ENCODE data around the gene KCNIP1. TPM values are rescaled to one million over a fixed set of nuclear protein-coding genes. Genes with fewer than 3 reads are reported as not detected.

Gene KCNIP1
- total and polyA plus RNA-seq, 2 experiments from 2014 or later = 0.43 to 0.80 TPM

DNA sequence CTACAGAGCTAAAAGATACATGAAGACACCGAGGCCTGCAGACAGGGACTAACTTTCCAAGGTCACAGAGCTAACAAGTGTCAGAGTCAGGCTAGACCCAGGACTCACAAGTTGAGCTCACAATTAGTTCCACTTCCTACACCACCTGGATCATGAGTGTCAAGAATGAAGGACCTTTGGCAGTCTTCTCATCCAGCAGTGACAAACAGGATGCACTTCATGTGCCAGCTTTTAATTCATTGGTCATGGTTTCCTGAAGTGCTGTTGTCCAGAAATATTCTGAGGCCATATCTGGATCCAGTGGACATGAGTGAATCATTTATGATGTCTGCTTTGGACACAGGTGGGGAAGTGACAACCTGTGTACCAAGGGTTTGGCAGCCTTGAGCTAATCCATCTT lies 77.4 kb downstream of the KCNIP1 start:
- H2AFZ ChIP-seq = no peak overlapping the region
- no peak overlapping the region for H3K4me2 ChIP-seq
- H3K4me1 ChIP-seq (ENCODE audit: insufficient read depth) = no peaks in the 10 kb centered on the region
- H3K9me3 ChIP-seq (ENCODE audit: low read depth) = no peaks in the 10 kb centered on the region
- H3K79me2 ChIP-seq = no peaks in the 10 kb centered on the region
- no peaks in the 10 kb centered on the region for H3K27me3 ChIP-seq
- H3K9me2 ChIP-seq (replicated peaks; ENCODE audit: insufficient read depth) = no peaks in the 10 kb centered on the region
- H4K20me1 ChIP-seq (ENCODE audit: insufficient read depth, poor library complexity, severe bottlenecking) = no peaks in the 10 kb centered on the region
- no peak overlapping the region for H3K27ac ChIP-seq
- H3K36me3 ChIP-seq (replicated peaks; ENCODE audit: insufficient read depth, low read depth) = no peaks in the 10 kb centered on the region
- DNase-seq (ENCODE audit: low spot score) = no peak
- H3K4me3 ChIP-seq = no peak overlapping the region
- no peak for TF ChIP-seq EZH2 (IDR thresholded peaks at IDR 0.05; ENCODE audit: borderline replicate concordance)
- TF ChIP-seq, protein P1, sequence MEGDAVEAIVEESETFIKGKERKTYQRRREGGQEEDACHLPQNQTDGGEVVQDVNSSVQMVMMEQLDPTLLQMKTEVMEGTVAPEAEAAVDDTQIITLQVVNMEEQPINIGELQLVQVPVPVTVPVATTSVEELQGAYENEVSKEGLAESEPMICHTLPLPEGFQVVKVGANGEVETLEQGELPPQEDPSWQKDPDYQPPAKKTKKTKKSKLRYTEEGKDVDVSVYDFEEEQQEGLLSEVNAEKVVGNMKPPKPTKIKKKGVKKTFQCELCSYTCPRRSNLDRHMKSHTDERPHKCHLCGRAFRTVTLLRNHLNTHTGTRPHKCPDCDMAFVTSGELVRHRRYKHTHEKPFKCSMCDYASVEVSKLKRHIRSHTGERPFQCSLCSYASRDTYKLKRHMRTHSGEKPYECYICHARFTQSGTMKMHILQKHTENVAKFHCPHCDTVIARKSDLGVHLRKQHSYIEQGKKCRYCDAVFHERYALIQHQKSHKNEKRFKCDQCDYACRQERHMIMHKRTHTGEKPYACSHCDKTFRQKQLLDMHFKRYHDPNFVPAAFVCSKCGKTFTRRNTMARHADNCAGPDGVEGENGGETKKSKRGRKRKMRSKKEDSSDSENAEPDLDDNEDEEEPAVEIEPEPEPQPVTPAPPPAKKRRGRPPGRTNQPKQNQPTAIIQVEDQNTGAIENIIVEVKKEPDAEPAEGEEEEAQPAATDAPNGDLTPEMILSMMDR (IDR thresholded peaks at IDR 0.05; ENCODE audit: poor library complexity) = no peak
- TF ChIP-seq EZH2phosphoT487 (IDR thresholded peaks at IDR 0.05; ENCODE audit: low read depth, severe bottlenecking, unreplicated experiment) = no peak
- 88% methylated on average over 1 of the region's 1 CpG for WGBS (ENCODE audit: low lambda C conversion rate, missing lambda C conversion rate)

DNA sequence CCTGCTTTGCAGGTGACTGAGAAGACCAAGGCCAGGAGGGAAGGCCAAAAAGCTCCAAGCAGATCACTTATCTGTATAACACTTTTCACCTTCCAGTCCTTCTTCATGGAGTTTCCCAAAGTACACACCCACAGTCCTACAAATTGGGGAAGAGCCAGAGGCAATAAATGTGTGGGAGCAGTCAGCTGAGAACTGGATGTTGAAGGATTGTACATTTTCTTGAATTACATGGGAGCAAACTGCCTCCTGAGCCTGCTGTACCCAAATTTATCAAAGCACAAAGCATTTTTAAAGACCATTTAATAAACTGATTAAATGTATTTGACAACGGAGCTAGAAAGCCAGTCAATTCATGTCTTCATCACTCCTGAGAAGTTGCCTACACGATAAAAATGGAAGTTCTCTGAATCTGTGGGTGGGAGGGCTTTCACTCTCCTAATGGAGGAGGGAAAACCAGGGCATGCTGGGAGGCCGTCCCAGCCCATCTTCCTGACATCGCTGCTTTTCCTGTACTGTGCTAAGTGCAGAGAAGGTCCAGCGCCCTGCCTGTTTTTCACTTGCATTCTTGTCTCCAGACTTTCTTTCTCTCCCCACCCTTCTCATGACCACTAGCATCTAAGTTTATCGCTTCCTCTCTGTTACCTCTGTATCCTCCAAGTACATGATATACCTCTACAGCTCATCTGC lies 79.0 kb downstream of the KCNIP1 start:
- Histone ChIP-seq H3K36me3 (replicated peaks; ENCODE audit: insufficient read depth, low read depth) (no peaks in the 10 kb centered on the region), H3K27me3 (no peaks in the 10 kb centered on the region), H3K79me2 (no peaks in the 10 kb centered on the region), H3K4me3 (no peak overlapping the region), H3K9me3 (ENCODE audit: low read depth) (no peaks in the 10 kb centered on the region), H3K4me1 (ENCODE audit: insufficient read depth) (no peaks in the 10 kb centered on the region), H4K20me1 (ENCODE audit: insufficient read depth, poor library complexity, severe bottlenecking) (no peaks in the 10 kb centered on the region), H3K4me2 (no peak overlapping the region), H3K9me2 (replicated peaks; ENCODE audit: insufficient read depth) (no peaks in the 10 kb centered on the region), H3K27ac (no peak overlapping the region), H2AFZ (no peak overlapping the region)
- WGBS (ENCODE audit: low lambda C conversion rate, missing lambda C conversion rate) = 90% methylated on average over 6 of the region's 6 CpGs
- DNase-seq (ENCODE audit: low spot score) = no peak
- TF ChIP-seq, protein P1 (IDR thresholded peaks at IDR 0.05; ENCODE audit: poor library complexity) = no peak
- TF ChIP-seq EZH2phosphoT487 (IDR thresholded peaks at IDR 0.05; ENCODE audit: low read depth, severe bottlenecking, unreplicated experiment) (no peak), EZH2 (IDR thresholded peaks at IDR 0.05; ENCODE audit: borderline replicate concordance) (no peak)

DNA sequence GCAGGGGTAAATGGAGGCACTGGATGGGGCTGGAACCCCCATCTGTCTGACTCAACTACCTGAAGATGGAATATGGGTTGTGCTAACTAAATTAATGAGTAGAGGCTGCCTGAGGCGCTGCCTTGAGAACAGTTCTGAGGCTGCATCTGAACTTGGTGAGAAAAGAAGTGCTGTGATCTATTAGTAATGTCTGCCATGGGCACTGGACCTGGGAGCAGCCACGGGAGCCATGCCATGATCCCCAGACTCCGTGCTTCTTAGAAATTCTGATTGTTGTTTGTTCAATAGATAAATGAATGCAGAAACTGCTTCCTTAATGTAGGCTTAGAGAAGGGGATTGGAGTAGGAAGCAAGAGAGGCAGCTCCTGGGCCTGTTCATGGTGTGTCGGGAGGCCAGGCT lies 80.2 kb downstream of the KCNIP1 start:
- H3K4me2 ChIP-seq = no peak overlapping the region
- no peak for DNase-seq (ENCODE audit: low spot score)
- no peaks in the 10 kb centered on the region for H3K79me2 ChIP-seq
- no peaks in the 10 kb centered on the region for H3K27me3 ChIP-seq
- TF ChIP-seq EZH2 (IDR thresholded peaks at IDR 0.05; ENCODE audit: borderline replicate concordance) = no peak
- no peak for TF ChIP-seq EZH2phosphoT487 (IDR thresholded peaks at IDR 0.05; ENCODE audit: low read depth, severe bottlenecking, unreplicated experiment)
- TF ChIP-seq, protein P1 (IDR thresholded peaks at IDR 0.05; ENCODE audit: poor library complexity) = no peak
- no peak overlapping the region for H3K4me3 ChIP-seq
- H3K27ac ChIP-seq = no peak overlapping the region
- H3K4me1 ChIP-seq (ENCODE audit: insufficient read depth) = no peaks in the 10 kb centered on the region
- no peaks in the 10 kb centered on the region for H3K9me3 ChIP-seq (ENCODE audit: low read depth)
- no peaks in the 10 kb centered on the region for H3K36me3 ChIP-seq (replicated peaks; ENCODE audit: insufficient read depth, low read depth)
- WGBS (ENCODE audit: low lambda C conversion rate, missing lambda C conversion rate) = 53% methylated on average over 4 of the region's 4 CpGs
- H2AFZ ChIP-seq = no peak overlapping the region
- H4K20me1 ChIP-seq (ENCODE audit: insufficient read depth, poor library complexity, severe bottlenecking) = no peaks in the 10 kb centered on the region
- H3K9me2 ChIP-seq (replicated peaks; ENCODE audit: insufficient read depth) = no peaks in the 10 kb centered on the region

Measured in hepatocyte (in vitro differentiated cells).